Measurements from ENCODE around the gene KIF14.
"Not testable (repeated sequence)": the region's sequence is repeated elsewhere in the genome, so short reads cannot be mapped to it uniquely, and the experiment has no call there.

Gene KIF14

DNA sequence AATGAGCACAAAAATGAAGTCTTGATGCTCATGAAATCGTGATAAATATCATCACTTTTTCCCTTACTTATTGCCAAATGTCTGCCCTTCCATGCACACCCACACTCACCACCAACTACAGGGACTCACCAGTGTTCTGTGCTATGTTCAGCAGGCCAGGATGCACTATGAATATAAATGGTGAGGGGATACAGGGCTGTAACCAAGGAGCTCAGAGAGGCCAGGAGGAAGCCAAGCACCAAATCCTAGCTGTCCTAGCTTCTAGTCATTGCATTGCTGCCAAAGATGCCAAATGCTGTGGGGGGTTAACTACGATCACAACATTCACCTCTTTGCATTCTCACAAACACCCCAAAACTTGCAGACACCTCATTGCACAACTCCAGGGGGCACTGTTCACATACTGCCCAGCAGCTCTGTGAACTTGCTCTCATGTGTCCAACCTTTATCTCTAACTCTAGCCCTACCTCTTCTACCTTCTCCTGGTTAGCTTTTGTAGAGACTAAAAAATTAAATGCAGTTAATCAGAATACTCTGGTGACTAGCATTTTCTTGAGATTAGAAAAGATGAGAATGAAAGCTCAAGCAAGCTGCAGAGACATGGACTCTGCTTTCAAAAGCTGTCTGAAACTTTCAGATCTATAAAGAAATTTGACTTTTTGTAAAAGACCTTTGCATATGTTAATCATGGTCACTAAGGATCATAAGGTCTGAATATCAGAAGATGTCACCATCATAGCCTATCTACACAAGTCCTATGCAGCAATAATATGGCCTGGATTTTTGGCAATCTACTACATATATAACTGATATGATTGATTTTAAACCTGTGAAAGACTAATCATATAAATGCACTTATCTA lies 13.9 kb upstream of the KIF14 start:
- no peak for DNase-seq (ENCODE audit: low read depth)

DNA sequence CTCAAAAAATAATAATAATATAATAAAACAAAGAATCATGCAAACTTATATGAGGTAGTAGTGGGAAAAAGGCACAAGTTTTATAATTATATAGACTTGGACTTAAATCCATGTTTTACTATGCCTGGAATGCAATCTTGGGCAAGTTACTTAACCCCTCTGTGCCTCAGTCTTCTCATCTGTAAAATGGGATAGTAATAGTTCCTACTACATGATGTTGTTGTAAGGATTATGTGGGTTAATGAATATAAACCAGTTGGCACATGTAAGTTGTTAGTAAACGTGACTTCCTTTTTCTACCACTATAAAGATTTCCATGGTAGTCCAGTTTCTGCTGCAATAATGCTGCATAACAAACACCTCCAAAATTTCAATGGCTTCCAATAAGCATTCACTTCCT lies 10.8 kb upstream of the KIF14 start:
- no peak for DNase-seq (ENCODE audit: low read depth)

DNA sequence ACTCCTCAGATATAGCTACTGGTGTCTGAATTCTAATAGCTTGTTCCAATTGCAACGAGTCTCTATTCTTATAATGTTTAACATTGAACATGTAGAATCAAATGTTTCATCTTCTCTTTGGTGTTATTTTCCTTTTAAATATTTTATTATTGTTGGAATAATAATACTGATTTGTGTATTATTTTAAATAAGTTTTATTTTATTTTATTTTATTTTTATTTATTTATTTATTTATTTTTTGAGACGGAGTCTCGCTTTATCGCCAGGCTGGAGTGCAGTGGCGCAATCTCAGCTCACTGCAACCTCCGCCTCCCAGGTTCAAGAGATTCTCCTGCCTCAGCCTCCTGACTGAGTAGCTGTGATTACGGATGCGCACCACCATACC lies 10.0 kb upstream of the KIF14 start:
- DNase-seq (ENCODE audit: low read depth), result not testable (repeated sequence)

DNA sequence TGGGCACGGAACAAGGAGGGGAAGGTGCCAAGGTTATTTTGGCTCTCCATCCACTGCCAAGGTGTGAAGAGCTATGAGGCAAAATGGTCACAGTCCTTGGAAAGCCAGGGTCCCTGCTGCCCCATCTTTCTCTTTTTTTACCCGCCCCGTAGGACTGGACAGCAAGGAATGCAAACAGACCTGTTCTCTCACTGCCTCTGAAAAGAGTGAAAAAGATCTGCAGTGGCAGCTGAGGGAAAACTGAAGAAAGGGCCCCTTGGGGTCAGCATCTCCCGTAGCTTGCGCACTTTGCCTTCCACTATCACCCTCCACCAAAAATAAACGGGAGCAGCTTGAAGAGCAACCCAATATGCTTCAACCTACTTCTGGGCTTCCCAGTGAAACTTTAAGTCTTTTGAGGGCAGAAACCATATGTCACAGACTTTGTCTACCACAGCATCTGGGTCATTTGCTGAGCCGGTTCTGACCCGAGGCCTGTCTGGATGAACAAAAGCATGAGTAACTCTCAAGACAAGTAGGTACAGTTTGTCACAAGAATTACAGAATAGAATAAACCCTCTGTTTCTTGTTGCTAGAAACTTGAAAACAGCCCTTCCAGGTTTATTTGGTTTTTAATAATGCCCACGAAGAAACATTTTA lies 9.4 kb upstream of the KIF14 start:
- no peak for DNase-seq (ENCODE audit: low read depth)

DNA sequence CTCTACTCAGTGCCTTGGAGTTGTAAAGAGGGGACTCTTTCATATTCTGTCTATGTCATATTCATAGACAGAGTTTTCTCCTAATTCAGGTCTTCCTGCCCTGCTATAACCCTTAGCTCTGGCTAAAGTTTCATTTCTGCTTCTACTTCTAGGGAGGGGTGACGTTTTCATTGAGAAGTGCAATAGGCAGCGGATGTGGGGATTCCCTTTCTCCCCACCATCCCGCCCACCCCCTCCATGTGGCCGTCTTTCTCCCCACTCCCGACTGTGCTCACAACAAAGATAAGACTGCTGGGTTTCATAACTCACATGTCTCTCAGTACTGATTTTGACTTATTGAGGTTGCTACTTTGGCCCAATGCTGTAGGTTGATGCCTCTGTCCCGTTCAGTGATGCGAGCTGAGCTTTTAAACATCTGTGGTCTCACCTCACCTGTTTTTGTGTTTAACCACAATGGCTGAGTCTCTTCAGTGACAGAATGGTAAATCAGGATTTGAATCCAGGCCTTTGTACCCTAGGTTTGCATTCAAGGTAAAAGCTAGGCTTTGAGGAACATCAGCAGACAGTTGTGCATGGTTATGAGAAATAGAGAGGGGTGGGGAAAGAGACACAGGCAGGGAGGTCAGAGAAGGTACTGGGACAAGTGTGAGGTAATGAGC lies 7.8 kb upstream of the KIF14 start:
- peak; percentile 3 for DNase-seq (ENCODE audit: low read depth)

DNA sequence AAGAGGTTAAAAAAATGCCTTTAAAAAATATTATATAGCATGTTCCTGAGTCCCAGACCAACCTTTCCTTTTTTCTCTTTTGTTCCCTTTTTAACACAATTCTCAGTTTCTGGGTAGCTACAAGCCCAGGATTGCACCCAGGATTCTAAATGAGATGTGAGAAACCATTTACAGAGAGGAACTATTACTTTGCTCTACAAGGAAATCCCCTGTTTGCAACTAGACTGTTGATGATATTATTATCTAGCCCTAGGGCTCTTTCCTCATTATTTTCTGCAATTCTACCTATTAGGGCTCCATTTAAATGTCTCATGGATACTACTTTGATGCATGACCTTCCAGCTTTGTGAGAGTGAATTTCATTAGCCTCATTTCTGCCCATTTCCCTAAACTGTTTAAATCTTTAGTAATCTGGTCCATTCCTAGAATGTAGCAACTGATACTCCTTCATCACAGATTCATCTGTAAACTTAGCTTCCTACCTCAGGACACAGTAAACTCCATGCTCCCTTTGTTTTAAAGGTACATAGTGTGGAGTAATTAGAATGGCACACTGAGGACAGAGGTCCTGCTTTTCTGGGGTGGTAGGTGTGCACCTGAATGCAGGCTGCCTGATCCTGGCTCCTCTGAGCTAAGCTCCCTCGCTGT lies 7.1 kb upstream of the KIF14 start:
- no peak for DNase-seq (ENCODE audit: low read depth)

DNA sequence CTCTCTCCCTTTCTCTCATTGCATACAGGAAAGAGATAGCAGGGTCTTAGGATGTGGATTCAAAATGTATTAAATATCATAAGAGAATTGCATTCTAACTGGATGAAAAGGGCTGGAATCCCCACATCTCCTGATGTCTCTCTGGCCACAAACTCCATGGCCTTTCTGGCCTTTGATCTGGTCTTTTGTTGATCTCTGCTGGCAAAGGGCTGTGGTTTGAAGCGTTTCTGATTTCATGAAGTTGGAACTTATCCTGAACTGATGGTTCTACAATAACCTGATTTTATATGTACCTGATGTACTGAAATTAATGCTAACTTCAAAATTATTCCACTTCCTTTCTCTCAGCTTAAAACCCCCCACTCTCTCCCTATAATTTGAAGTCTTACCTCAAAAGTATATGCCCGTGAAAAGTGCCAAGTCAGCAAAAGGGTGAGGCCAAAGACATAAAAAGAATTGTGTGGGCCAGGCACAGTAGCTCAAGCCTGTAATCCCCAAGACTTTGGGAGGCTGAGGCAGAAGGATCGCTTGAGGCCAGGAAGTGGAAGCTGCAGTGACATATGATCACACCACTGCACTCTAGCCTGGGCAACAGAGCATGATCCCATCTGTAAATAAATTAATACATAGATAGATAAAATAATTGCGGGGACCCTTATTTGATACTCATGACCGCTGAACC lies 6.4 kb upstream of the KIF14 start:
- DNase-seq (ENCODE audit: low read depth), result no peak

DNA sequence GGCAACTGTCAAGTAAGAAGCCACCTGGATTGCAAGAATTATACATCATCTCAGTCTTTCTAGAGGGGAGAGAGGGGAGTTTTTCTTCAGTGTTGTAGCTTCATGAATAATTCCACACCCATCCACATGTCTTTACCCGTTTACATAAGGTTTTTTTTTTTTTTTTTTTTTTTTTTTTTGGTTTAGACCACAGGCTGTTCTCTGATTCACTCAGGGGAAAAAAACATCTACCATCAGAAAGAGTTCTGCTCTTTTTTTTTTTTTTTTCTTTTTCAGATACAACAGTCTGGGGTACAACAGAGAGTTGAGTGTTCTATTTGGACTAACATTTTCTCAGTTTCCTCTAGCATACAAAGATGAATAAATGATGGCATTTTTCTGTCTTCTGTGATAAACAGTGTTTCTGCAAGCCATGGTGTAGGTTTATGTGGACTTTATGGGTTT lies 4.9 kb upstream of the KIF14 start:
- no peak for DNase-seq (ENCODE audit: low read depth)

DNA sequence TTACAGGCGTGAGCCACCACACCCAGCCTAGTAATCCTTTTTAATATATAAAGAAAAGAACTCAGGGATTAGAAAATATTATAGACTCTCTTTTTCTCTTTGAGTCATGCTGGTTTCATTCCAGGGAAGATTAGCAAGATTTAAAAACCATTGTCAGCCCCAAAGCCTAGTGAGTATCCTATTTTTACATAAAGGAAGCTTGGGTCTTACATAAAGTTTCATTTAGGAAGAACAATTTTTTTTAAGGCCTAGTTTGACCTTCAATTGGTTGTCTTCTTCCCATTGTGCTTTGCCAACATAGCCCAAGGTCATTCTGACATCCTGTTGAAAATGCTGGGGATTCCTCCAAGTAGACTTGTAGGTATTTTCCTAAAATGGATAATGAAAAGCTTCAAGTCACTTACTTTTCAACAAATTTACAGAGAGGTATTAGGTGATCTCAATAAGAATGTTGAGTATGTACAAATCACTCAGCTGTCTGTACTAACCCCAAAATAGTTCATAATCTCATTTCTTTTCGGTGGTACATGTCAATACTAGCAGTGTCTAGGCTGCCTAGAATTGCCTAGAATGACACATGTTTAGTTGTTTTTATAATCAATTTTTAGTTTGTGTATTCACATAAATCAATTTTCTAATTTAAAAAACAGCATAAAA lies 4.3 kb upstream of the KIF14 start:
- DNase-seq (ENCODE audit: low read depth), result no peak

DNA sequence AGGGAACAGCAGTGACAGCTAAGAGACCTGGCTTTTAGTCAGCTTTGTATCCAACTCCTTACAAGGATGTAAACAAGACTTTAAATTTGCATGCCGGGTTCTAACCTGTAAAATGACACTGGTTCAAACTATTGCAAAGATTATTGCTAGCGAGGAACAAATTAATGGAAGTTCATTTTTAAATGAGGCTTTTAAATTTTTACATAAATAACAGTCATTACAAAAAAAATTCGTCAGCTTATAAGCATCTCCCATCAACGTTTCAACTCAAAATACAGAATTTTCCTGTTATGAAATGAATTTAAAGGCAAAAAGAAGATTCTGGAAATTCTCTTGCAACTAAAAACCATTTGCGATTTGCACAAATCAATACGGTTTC lies 668 bp downstream of the KIF14 start:
- no peak for DNase-seq (ENCODE audit: low read depth)

DNA sequence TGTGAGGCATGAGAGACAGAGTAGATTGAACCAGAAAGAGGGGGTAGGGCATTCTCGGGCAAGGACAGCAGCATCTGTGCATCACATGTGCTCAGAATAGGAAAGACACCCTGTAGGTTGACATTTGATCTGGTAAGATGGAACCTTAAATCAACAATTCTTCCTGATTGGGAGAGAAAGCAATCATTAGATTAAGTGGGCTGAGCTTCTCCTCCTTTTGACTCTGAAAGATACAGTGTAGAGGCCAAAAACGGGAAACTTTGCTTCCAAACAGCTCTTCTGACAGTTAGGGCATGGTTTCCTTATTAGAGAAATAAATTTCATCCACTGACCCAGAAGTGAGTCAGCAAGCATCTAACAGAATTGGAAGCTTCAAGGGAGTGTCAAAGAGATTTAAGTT lies 9.7 kb downstream of the KIF14 start:
- no peak for DNase-seq (ENCODE audit: low read depth)

DNA sequence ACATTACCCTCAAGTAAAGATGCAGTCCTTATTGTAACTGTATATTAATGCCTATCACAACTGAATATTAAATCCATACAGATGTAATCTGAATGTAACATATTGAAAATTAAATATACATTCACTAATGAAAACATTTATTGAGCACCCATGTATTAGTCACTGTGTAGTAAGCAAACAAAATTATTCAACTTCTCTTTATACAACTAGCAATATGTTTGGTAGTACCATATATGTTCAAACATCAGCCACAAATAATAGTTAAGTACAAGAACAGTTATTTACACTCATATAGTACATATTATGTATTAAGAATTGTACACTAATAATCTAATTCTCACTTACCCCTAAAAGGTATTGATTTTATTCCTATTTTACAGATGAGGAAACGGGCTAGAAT lies 17.9 kb downstream of the KIF14 start:
- DNase-seq (ENCODE audit: low read depth), result no peak

DNA sequence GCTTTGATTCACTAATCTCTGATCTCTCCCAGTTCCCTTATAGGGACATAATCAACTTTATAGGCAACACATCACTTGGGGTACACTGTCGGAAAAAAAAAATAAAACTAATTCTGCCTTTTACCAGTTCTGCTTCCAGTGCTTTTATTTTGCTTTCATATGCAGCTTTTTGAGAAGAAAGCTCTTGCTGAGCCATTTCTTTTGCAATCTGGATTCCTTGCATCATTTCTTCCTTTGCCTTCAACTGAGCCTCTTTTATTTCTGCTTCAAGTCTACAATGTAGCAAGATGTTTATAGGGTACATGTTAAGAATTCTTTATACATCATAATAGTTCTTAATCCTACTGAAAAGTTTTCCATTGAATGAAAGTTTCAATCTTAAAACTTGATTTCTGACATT lies 30.6 kb downstream of the KIF14 start:
- DNase-seq (ENCODE audit: low read depth), result no peak

DNA sequence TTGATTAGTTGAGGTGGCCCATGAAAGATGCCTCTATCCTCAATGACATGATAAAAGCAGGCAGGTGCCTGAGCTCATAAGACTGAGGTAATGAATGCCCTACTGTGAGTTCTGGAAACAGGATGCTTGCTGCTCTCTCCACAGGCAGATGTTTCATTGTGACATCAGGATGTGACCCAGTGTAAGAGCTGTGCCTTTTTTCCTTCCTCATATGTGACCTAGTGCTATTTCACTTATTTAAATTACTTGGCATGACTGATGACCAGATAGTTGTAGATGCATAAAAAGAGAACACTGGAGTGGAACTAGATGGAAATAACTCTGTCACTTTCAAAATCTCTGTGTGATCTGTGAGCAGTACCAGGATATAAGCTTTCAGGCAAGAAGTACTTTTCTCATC lies 31.9 kb downstream of the KIF14 start:
- no peak for DNase-seq (ENCODE audit: low read depth)

DNA sequence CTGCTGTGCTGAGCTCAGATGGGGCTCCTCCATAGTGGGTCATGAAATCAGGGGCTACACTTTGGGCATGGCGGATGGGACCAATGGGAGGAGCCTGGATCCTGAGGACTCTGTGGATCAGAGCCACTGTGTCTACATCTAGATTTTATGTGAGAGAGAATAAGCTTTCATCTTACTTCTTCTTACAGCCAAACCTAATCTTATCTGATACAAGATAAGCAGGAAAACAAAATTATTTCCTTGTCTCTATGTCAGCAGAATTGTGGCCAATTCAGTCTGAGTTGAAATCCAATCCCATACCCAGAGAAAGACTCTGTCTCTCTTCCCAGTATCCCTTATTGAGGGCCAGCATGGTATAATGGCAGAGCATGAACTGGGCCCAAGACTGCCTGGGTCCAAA lies 56.2 kb downstream of the KIF14 start:
- no peak for DNase-seq (ENCODE audit: low read depth)

DNA sequence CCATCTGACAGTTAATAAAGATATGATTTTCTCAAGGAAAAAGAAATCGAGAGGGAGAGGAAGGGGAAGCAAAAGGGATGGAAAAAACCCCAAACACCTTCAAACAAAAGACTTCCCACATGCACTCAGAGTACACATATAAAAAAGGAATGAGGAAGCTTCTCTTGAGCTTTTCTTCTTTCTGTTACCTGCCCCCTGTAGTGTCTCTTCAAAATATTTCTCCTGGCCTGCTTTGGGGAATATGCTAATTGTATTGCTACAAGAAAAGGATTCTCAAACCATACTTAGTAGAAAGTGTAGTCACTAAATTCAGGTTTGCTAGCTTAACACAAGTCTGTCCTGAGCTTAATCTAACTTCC lies 58.7 kb downstream of the KIF14 start:
- DNase-seq (ENCODE audit: low read depth), result no peak

DNA sequence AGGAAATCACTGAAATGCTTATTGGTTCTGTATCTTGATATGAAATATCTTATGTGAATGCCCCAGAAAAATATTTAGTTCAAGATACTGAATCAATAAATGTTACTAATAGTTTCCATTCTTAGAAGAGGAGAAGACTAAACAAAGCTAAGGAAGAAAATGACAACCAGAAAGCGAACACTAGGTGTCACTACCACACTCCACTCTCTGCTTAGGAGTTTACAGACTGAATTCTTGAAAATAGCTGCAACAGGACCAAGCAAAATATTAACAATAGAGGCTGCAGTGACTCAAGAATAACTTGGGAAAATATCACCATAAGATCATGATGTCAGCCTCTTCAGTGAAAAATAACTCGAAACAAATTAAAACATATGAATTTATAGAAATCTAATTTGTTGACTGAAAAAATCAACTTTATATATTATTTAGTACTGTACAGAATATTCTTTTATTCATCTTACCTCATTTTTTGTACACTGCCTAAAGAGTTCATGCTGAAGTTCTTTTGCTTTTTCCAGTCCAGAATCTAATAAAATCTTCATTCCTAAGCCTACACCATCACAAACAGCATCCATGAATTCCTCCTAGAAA lies 61.6 kb downstream of the KIF14 start:
- no peak for DNase-seq (ENCODE audit: low read depth)

DNA sequence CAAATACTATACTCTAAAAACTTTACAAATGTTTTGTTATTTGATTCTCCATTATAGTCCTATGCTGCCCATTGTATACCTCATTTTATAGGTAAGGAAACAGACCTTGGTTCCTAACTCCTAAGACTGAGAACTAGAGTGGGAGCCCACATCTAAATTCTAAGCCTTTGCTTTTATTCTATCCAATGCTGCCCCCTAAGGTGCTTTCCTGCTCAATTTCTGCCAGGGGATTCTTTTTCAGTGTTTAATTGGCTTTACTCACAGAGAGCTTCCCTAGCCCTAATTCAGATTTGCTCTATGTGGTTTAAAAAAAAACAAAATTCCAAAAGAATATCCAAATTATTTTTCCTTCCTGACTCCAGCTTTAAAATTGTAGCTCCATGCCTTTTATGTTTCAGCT lies 64.5 kb downstream of the KIF14 start:
- DNase-seq (ENCODE audit: low read depth), result no peak

DNA sequence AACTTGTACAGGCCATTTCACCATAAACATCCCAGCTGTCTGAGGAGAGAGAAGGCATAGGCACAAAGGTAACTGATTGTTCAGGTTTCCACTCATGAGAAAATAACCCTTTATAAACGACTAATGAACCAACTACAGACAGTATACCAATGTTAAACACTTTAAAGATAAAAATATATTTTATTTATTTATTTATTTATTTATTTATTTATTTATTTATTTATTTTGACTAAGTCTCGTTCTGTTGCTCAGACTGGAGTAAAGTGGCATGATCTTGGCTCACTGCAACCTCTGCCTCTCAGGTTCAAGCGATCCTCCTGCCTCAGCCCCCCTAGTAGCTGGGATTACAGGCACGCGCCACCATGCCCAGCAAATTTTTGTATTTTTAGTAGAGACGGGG lies 67.8 kb downstream of the KIF14 start:
- DNase-seq (ENCODE audit: low read depth), result not testable (repeated sequence)

DNA sequence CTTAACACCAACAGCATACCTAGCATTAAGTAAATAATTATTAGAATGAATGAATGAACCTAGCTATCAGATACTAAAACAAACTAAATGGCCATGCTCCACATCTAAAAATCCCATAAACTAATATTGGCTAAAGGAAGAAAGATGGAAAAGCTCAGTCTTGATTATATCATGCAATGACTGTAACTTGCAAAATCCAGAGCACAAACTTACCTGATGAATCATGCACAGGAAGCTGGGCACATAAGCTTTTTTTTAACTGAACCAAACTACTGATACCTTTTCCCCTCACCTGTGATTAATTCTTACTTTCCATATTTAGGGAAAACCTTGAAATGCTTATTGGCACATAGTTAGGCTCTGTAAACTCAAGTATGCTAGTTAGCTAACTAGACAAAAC lies 70.2 kb downstream of the KIF14 start:
- no peak for DNase-seq (ENCODE audit: low read depth)

DNA sequence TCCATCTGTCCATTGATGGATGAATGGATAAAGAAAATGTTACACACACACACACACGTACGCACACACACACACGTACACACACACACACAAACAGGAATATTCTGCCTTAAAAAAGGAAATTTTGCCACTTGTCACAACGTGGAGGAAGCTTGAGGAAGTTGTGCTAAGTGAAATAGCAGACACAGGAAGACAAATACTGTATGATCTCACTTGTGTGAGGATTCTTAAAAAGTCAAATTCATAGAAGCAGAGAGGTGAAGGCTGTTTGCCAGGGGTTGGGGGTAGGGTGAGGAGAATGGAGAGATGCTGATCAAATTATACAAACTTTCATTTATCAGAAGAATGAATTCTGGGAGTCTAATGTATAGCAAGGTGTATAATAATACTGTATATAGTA lies 73.2 kb downstream of the KIF14 start:
- DNase-seq (ENCODE audit: low read depth), result no peak
